Stimulated activated CD8-positive, alpha-beta memory T cell treated with anti-CD3 and anti-CD28 coated beads, Interleukin-15, amount 100 ng/mL, for 48 hours (primary cell): ENCODE measurements around the gene MPZ.
"Not testable (repeated sequence)": the region's sequence is repeated elsewhere in the genome, so short reads cannot be mapped to it uniquely, and the experiment has no call there.

Source experiments
- DNase-seq, 2 donors: peaks; one replicate each; pipeline ENCODE4 v3.0.0-alpha.2; 2020; ENCODE audit warnings: low read depth in 2 of 2

The MPZ gene

GRCh38 chr1:161309868-161310267, at the start of gene MPZ:
Gene MPZ (minus strand): TSS chr1:161309968. CDS start chr1:161309905, 63 bp downstream.
- no peak for DNase-seq

- no peak for DNase-seq
Observed at GRCh38 chr1:161359291-161359690, 49.5 kb upstream of the MPZ start.

- no peak for DNase-seq
Observed at GRCh38 chr1:161357073-161357472, 47.3 kb upstream of the MPZ start.

- no peak for DNase-seq
Observed at GRCh38 chr1:161351482-161351881, 41.7 kb upstream of the MPZ start.

- DNase-seq, result no peak
Observed at GRCh38 chr1:161350671-161351070, 40.9 kb upstream of the MPZ start.

GRCh38 chr1:161342821-161343220, 33.1 kb upstream of the MPZ start:
- no peak for DNase-seq

- DNase-seq, result no peak
Observed at GRCh38 chr1:161342177-161342576, 32.4 kb upstream of the MPZ start.

GRCh38 chr1:161335796-161336195, 26.0 kb upstream of the MPZ start:
- no peak for DNase-seq

GRCh38 chr1:161333166-161333565, 23.4 kb upstream of the MPZ start:
- DNase-seq, result no peak

- DNase-seq, result no peak
Observed at GRCh38 chr1:161330346-161330745, 20.6 kb upstream of the MPZ start.

GRCh38 chr1:161324020-161324419, 14.3 kb upstream of the MPZ start:
- no peak for DNase-seq

- not testable (repeated sequence) for DNase-seq
Observed at GRCh38 chr1:161315841-161316674, 6.3 kb upstream of the MPZ start.

- peak; percentile 81 to 82 for DNase-seq
Observed at GRCh38 chr1:161314201-161314981, 4.6 kb upstream of the MPZ start, which contains the start of gene SDHC. Gene SDHC (plus strand): TSS chr1:161314381. CDS start chr1:161314406, 25 bp downstream.

GRCh38 chr1:161313554-161314200, 3.9 kb upstream of the MPZ start:
- no peak for DNase-seq

- DNase-seq, result no peak
Observed at GRCh38 chr1:161311595-161312181, 1.9 kb upstream of the MPZ start.

- no peak for DNase-seq
Observed at GRCh38 chr1:161307892-161308638, 1.7 kb downstream of the MPZ start.

- DNase-seq, result no peak
Observed at GRCh38 chr1:161307230-161307768, 2.5 kb downstream of the MPZ start.

GRCh38 chr1:161305867-161306519, 3.8 kb downstream of the MPZ start:
- DNase-seq, result peak; percentile 73 to 82

- no peak for DNase-seq
Observed at GRCh38 chr1:161304927-161305866, 4.6 kb downstream of the MPZ start.
